Hypothalamus (tissue), 51 donors: Measurements from ENCODE around the gene FAM50B.

Experiments used
- DNase-seq, 51 donors: peaks; one replicate each; lab custom pipeline; 2025; lab: John Stamatoyannopoulos, UW

The FAM50B gene

DNA sequence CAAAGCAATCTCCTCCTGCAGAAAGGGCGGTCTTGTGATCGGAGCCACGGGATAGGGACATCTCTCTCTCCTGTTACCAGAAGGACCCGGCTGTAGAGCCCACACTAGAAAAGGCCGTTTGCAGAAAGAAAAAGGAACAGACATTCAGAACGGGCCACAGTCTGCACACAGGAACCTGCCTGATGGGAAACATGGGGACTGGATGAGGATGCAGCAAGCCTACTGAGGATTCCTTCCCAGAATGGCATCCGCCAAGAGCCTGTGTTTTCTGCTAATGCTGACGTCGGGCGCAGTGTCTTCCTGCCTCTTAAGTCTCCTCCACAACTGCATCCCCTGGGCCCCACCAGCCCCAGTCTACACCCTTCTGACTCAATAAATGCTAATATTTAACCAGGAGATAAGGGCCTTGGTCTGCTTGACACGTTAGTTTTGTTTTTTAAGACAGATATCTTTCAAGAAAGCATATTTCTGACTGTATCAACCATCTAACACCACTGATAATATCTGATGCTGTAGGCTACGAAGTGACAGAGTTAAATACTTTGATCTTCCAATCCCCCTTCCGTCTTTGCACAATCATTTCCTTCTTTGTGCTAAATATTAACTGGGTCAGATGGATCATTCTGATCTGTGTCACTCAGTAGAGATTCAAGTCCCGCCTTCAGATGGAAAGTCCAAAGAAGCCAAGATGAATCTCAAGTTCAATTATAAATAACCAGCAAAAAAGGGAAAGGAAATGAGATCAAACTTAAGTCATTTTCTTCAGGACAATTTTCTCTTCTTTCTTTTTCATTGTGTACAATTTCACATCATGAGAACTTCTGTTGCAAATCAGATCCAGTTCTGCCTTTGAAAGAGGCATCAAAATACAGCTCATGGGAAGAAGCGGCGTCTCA lies 20.7 kb downstream of the FAM50B start:
- no peak for DNase-seq

DNA sequence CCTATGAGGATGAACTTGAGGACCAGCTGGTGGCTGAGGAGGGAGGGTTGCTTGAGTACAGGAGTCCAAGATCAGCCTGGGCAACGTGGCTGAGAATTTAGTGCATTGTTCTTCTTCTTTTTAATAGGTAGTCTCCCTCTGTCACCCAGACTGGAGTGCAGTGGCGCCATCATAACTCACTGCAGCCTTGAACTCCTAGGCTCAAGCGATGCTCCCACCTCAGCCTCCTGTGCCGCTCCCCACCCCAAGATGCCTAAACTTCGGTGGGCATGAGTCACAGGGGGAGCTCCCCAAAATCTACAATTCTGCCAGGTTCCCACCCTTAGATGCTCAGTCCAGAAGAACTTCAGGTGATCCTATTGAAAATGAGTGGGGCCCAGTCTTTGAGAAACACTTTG lies 21.4 kb downstream of the FAM50B start:
- no peak for DNase-seq

DNA sequence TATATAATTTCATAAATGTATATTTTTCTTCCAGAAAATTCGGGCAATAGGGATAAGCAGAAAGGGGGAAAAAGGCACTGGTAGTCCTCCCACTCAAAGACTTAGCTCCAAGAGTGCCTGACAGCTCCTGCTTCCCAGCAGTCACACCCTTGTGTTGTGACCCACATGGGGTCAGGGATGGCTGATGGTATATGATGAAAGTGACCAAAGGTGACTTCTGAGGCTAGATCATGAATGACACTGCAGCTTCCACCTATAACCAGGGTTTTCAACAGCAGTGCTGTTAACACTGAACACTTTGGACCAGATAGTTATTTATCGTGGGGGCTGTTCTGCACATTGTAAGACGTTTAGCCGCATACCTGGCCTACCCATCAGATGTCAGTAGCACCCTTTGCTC lies 22.3 kb downstream of the FAM50B start:
- no peak for DNase-seq

DNA sequence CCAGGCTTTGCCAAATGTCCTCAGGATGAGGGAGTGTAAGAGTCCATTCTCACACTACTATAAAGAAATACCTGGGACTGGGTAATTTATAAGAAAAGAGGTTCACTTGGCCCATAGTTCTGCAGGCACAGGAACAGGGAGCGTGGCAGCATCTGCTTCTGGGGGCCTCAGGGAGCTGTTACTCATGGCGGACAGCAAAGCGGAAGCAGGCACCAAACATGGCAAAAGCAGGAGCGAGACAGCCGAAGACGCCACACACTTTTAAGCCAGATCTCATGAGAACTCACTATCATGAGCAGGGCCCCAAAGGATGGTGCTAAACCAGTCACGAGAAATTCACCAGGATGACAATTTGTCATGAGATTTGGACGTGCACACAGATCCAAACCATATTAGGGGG lies 22.8 kb downstream of the FAM50B start:
- no peak for DNase-seq

DNA sequence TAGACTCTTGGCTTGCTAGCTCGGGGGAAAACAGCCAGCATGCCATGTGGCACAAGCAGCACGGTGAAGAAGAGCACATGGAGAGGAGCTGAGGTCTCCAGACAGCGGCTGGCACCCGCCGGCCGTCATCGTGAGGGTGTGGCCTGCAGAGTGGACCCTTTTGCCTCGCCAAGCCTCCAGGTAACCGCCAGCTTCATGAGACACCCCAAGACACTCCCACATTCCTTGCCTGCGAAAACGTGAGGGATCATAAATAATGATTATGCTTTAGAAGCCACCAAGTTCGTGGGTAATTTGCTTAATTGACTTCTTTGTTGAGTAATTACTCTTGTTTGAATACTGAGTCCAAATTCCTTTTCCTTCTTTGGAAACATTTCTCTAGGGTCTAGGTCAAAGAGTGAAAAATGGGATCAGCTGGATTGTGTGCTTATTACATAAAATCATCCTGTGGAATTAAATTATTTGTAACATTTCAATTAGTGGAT lies 23.2 kb downstream of the FAM50B start:
- no peak for DNase-seq

DNA sequence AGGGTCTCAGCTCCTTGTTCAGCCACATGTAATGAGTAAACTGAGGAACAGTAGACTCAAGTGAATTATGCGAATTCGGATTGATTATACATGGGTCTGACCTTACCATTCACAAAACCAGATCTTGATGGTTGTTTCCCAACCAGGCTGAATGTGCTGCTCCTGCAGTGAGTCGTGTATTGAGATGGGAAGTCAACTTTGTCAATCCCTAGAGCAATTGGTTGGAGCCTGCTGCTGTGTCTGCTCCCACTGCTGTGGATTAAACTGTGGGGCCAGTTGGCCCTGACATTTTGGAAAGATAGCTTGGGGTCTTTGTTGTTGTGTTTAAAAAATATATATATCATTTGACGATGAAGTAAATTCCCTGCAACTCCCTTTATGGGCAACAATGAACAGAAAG lies 23.9 kb downstream of the FAM50B start:
- no peak for DNase-seq

DNA sequence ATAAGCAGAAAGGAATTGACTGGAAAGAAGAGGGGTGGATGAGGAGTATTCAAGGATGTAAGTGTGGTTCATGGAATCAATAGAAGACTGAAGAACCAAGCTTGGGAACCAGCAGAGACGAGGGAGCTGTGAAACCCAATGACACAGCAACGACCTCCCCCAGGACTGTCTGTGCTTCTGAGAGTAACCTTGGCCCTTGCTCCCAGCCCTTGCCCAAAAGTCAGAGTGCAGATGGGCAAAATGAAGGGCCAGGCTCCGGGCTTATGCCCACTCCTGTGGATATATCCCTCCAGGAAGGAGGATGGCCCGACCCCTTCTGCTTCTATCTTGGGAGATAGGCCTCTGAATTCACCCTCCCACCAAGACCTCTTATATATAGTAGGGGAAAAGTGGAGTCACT lies 24.9 kb downstream of the FAM50B start:
- no peak for DNase-seq

DNA sequence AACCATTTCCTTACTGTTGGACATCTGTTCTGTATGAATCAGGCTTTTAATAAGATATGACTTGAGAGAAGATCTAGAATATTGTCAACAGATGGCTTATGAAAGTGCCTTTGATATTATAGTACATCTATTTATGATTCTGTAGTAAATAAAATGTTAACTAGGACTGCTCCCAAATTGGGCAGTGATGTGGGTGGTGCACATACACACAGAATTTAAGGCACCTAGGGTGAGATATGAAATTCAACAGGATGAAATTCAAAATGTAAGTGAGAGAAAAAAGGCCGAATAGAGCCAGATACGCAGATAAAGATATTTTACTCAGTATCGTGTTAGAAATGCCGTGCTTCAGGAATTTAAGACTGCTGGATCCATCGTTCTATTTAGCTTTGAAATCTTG lies 26.3 kb downstream of the FAM50B start:
- no peak for DNase-seq

DNA sequence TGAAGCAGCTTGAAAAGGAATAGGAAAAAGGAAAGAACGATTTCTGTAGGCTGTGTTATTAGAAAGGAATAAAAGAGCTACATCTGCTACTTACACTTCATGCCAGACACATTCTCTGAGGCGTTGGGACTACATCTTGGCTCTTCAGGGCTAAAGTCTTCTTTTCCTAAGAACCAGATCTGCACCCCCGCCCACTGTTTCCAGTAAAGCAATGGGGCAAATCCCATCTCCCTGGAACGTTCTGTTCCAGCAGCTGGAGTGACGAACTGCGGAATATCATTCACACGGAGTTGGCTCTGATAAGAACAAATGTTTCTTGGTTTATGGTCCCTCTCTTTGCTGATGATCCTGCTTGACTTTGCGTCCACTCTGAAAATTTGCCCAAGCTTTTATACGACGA lies 26.9 kb downstream of the FAM50B start:
- no peak for DNase-seq

DNA sequence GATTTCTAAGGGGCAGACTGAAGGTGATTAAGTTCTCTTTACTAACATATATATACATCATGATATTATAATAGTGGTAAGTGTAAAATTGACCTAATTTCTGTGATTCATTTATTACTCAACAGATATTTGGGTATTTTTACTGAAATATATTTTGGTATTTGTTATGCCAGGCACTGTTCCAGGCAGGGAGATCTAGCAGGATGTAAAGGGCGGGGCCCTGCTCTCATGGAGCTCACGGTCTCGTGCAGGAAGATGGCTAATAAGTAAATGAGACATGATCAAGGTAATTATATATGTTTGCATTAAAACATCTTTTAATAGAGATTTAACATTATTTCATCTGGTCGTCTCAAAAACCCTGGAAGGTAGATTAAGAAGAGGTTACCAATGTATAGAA lies 27.7 kb downstream of the FAM50B start:
- DNase-seq: no peak

DNA sequence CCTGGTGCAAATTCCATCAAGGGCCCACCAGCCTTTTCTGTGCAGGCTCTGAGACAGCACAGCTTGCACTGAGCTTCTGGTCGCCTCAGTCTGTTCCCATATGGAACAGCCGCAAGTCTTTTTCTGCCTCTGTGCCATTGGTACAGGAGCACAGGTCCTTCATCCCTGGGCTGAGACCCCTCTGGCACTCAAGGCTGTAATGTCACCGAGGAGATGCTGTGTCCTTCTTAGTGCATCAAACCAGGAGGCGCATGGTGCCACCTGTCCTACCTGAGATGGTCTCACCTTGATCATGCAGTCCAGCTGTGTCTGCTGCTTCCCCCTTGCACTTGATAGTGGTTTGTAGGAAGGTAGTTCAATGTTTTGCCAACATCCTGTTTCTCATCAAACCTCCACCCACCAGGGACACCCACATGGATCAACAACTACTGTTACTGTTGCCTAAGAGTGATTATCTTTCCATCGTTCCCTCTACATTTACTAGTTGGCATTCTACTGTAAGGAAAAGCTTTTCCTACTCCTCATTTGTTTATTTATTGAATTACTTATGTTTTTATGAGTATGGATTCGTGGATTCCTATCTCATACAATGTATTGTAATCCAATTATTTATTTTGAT lies 29.0 kb downstream of the FAM50B start:
- no peak for DNase-seq

DNA sequence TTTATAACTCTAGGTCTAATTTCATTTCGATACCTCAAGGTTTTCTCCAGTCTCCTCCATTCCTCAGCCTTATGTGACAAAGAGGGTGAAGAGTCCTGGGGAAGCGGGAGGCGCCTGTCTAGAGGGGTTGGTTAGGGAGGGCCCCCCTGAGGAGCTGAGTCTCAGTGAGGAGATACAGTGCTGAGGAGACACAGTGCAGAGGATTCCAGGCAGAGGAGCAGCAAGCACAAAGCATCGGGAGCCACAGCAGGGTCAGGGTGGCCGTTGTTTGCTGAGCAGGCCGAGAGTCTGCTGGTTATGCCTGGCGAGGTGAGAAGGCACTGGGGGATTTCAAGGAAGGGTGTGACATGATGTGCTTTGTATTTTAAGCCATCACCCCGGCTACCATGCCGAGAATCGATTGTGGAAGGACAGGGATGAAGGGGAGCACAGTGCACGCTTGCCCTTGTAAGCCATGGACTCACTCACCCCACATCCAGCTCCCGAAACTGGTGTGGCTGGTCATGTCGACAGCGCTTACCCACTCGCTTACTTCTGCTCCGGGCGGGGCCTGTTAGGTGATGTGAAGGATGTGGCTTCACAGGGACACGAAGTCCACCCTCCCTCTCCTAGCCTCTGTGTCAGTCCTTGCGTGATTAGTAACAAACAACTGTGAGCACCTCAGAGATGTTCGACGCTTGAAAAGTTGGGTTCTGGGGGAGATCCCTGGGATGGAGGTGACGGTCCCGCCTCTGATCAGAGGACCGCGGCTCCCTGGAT lies 30.2 kb downstream of the FAM50B start:
- DNase-seq: no peak

DNA sequence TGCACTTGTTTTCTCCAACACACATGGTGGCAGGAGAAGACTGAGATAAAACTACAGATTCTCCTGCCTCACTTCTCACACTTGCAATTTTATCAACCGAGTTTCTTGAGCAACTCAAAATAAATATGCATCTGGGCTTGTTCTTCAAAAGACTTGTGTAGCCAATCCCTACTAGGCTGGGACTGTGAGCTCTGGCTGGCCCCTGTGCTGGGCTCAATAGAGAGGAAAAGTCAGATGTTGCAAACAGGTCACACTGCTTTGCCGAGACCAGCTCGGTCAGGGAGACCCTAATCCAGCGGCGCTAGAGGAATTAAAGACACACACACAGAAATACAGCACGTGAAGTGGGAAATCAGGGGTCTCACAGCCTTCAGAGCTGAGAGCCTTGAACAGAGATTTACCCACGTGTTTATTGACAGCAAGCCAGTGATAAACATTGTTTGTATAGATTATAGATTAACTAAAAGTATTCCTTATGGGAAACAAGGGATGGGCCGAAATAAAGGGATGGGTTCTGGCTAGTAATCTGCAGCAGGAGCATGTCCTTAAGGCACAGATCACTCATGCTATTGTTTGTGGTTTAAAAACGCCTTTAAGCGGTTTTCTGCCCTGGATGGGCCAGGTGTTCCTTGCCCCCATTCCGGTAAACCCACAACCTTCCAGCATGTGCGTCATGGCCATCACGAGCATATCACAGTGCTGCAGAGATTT lies 32.7 kb downstream of the FAM50B start:
- no peak for DNase-seq

DNA sequence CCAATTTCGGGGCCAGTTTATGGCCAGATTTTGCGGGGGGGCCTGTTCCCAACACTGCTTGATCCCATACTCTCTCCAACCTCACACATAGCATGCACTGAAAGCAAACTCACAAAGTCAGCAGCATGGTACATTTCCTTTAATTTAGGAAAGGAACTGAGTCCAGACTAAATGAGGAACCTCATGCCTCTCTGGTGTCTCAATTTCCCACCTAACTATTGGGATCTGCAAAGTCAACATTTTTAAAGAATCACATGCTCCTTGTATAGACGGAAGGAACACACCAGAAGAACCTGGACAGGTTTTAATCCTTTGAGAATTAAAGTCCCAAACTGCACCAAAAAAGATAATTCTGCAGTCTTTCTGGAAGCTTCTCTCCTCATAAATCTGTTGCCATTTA lies 33.3 kb downstream of the FAM50B start:
- DNase-seq: no peak

DNA sequence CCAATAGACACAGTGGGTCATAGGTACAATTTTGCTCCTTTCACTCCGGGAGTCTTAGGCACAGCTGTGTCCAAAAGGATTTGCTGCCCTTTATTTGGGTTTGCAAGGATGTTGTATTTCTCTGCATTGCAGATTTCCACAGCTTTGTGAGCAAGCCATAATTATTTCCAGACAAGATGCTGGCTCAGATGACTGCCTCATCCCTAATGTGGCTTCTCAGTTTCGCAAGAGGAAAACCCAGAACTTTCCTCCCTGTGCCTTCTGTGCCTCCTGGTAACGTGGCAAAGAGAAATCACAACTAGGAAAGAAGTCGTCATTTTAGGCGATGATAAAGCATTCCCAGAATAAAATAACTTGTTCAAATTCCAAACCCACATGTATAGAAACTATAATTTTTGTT lies 33.7 kb downstream of the FAM50B start:
- no peak for DNase-seq

DNA sequence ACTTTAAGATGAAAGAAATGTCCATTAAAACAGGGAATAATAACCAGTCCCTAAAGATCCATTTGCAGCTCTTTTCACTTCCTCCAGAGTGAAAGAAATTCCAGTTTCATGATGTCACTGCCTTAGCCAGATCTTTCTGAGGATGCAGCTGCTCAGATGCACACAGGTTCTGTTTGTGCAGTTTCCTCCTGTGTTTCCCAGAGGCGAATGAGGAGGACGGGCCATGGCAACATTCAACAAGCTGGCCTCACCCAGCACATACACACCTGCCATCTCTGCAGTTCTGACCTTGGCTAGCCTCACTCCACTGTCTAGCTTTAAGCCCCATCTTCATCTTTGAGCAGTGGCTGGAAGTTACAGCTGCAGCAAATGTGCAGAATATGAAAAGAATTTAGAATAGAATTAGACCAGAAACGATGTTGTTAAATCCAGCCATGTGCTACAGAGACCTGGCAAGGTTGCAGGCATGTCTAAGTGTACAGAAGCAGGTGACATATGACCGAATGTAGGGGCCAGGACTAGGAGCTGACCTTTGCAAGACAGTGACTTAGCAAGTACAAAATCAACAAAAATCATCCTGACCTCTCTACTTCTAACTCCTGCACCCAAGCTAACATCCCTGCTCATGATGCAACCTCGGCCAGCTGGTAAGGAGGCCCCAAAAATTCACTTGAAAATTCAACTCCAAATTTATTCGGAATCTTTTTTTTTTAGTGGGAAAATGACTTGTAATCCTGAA lies 35.0 kb downstream of the FAM50B start:
- DNase-seq: no peak

DNA sequence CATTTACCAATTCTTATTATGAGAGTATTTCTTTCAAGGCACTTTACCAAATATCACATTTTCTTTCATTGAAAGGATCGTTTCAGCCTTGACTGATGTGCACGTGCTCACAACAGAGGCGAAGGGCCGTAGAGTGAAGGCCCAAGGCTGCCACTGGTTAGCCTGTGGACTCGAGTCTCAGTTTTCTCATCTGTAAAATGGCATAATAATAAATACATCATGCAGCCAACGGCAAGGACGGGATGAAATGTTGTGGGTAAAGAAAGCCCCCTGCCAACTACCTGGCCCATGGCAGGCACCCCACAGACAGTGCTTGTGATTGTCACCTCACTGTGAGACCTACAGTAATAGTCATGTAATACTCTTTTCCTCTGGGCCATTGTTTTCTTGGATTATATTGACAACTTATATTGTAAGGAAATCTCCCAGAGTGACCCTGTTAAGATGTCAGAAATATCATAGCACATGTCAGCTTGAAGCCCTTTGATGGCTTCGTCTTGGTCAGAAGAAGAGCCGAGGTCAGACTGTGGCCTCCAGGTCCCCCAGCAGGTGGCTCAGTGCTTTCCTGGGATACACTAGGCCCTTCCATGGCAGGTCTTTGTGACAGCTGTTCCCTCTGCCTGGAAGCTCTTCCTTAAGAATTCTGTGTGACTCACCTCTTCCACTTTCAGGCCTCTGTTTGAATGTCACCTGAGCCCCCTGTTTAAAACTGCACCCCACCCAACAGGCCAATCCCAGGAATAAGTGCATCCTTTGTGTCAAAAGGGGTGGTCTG lies 36.3 kb downstream of the FAM50B start:
- DNase-seq: no peak

DNA sequence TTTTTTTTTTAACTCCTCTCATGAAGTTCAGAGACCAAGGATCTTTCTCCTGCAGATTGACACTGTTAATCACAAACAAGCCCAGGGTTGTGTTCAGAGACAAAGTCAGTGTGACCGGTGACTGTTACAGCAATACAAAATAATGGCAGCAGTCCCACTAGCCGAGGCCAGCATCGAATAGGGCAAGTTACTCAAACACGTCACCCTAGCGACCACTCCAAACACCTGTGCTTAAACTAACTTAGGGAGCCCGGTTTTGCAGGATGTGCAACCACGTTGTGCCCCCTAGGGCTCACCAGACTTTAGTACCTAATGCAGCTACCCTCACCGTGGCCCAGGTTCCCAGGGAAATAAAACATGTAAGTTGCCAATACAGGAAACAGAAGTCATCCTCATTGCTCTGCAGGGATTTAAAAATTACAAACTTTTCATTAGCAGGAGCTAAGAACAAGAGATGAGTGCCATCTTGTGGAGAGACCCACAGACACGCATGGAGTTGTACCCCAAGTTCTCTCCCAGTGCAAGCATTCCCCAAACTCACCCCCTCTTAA lies 38.1 kb downstream of the FAM50B start:
- peak in 7 of 51 donors; percentile 4 to 27 (median 12) for DNase-seq
